Loucy (cell line): ENCODE measurements around the gene CYTH1.

Experiments
- H2AFZ ChIP-seq: fragments of 200-600 bp; sonication (generic); 2 replicates; pipeline ENCODE4 v1.6.0; 2016; ENCODE audit warnings: antibody characterized with exemption, mild to moderate bottlenecking, low read length, moderate library complexity
- H3F3A ChIP-seq: fragments of 200-600 bp; 2 replicates; pipeline ENCODE4 v1.6.0; 2016; ENCODE audit warnings: antibody characterized with exemption, low read depth, mild to moderate bottlenecking
- H3K27me3 ChIP-seq: fragments of 200-600 bp; sonication (generic); 2 replicates; pipeline ENCODE4 v1.6.1; 2014; ENCODE audit warnings: low read length, mild to moderate bottlenecking; ENCODE audit not compliant: insufficient read depth, poor library complexity, severe bottlenecking
- H3K36me3 ChIP-seq: fragments of 200-600 bp; sonication (generic); 2 replicates; pipeline ENCODE4 v1.6.1; 2016; ENCODE audit warnings: low read length; ENCODE audit not compliant: insufficient read depth
- H3K4me1 ChIP-seq: fragments of 200-600 bp; sonication (generic); 2 replicates; pipeline ENCODE4 v1.5.1; 2014; ENCODE audit warnings: low read length, mild to moderate bottlenecking; ENCODE audit not compliant: insufficient read depth, poor library complexity, severe bottlenecking
- H3K4me2 ChIP-seq: fragments of 200-600 bp; sonication (generic); 2 replicates; pipeline ENCODE4 v1.6.0; 2014; ENCODE audit warnings: antibody characterized with exemption, low read length, low read depth, mild to moderate bottlenecking; ENCODE audit not compliant: poor library complexity, severe bottlenecking
- H3K4me3 ChIP-seq: fragments of 200-600 bp; sonication (generic); 2 replicates; pipeline ENCODE4 v1.5.1; 2014; ENCODE audit warnings: low read length, mild to moderate bottlenecking, mixed read lengths; ENCODE audit not compliant: poor library complexity, severe bottlenecking
- H3K79me2 ChIP-seq: fragments of 200-600 bp; sonication (generic); 2 replicates; pipeline ENCODE4 v1.6.1; 2014; ENCODE audit warnings: low read length; ENCODE audit not compliant: insufficient read depth
- H3K9ac ChIP-seq: fragments of 200-600 bp; sonication (generic); 2 replicates; pipeline ENCODE4 v1.6.0; 2014; ENCODE audit warnings: mild to moderate bottlenecking, low read depth, low read length, moderate library complexity; ENCODE audit not compliant: poor library complexity, severe bottlenecking
- H3K9me2 ChIP-seq: fragments of 200-600 bp; sonication (generic); replicated peaks from 2 replicates; pipeline ENCODE4 v1.6.1; 2016; ENCODE audit warnings: low read depth, low read length, mixed read lengths
- H3K9me3 ChIP-seq: fragments of 200-600 bp; sonication (generic); 2 replicates; pipeline ENCODE4 v1.6.1; 2014; ENCODE audit warnings: mild to moderate bottlenecking, antibody characterized with exemption, low read length, low read depth; ENCODE audit not compliant: insufficient read depth
- H4K20me1 ChIP-seq: fragments of 200-600 bp; sonication (generic); 2 replicates; pipeline ENCODE4 v1.6.0; 2014; ENCODE audit warnings: antibody characterized with exemption, low read length, mild to moderate bottlenecking; ENCODE audit not compliant: insufficient read depth, poor library complexity, severe bottlenecking
- CTCF ChIP-seq: fragments of 200-600 bp; sonication (generic); conservative IDR thresholded peaks from 2 replicates; pipeline ENCODE4 v1.5.1; 2014; ENCODE audit warnings: mild to moderate bottlenecking, antibody characterized with exemption, low read length
- EZH2phosphoT487 ChIP-seq: fragments of 200-600 bp; IDR thresholded peaks from 2 replicates; pipeline ENCODE4 v1.6.1; 2018; ENCODE audit warnings: antibody characterized with exemption, mild to moderate bottlenecking, moderate library complexity, borderline replicate concordance

CYTH1 gene

DNA sequence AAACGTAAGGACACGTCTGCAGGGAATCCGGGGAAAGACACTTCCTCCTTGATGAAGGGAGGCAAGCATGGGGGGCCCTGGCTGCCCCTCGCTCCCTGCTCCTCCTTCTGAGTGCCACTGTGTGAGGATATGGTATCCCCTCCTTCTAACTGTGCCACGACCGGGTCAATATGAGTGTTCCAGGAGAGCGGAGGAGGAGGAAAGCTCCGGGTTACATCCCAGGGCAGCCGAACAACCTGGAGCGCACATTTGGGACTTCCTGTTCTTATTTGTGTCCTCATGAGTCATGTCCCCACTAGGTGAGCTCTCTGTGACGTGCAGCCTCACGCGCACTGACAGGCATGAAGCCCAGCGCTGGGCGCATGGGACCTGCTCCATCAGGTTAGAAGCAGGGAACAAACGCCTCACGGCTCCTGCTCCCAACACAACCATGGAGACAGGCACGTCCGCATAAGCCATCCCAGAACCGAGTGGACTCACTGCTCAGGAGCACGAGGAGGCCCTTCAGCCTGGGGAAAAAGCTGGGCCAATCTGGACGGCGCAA is 112.0 kb downstream of the CYTH1 start:
- Histone ChIP-seq H3K4me3 (no peak overlapping the region), H3K4me2 (no peak overlapping the region), H2AFZ (no peak overlapping the region), H3K9me2 (no peaks in the 10 kb centered on the region), H3K4me1 (peaks cover 20% of the 10 kb centered on the region), H3K79me2 (no peaks in the 10 kb centered on the region), H3K9me3 (no peaks in the 10 kb centered on the region), H3F3A (peaks cover 11% of the 10 kb centered on the region), H4K20me1 (no peaks in the 10 kb centered on the region), H3K9ac (no peak overlapping the region), H3K27me3 (no peaks in the 10 kb centered on the region), H3K36me3 (peaks cover 29% of the 10 kb centered on the region; the same call in 1 of the 2 replicates)
- no peak for TF ChIP-seq CTCF
- no peak for TF ChIP-seq EZH2phosphoT487

DNA sequence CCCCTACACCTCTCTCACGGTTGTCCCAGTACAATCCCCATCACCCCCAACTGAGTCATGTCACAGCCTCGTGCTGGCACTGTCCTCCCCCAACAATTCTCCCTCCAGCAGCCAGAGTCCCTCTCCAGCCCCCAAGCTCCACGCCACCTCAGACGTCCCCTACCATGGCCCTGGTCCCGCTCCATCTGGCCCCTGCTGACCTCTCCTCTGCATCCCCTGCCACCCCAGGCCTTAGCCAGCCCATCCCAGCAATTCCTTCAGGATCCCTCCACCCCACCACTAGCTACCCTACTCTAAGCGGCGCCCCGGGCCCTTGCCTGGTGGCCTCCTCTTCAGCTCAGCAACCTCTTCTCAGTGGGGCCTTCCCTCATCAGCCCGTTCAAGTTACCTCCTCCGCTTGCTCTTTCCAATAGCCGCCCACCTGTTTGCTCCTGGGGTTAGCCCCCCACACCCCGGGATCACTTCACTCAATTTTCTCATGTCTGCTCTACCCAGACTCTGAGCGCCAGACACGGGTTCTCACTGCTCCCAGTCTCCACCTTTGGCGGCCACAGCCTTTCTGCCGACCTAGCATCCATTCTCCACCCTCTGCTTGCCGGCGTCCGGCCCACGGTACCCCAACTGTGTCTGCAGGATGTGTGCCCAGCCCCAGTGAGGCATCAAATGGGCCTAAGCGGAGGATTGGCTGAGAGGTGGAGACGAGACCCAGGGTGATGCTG is 112.7 kb downstream of the CYTH1 start:
- Histone ChIP-seq H3K36me3 (peaks cover 23% of the 10 kb centered on the region; the same call in 1 of the 2 replicates), H3K4me3 (no peak overlapping the region), H2AFZ (no peak overlapping the region), H3K9me2 (no peaks in the 10 kb centered on the region), H3K79me2 (no peaks in the 10 kb centered on the region), H3K9ac (no peak overlapping the region), H3K4me2 (no peak overlapping the region), H3K9me3 (no peaks in the 10 kb centered on the region), H3K4me1 (peaks cover 27% of the 10 kb centered on the region), H4K20me1 (no peaks in the 10 kb centered on the region), H3K27me3 (no peaks in the 10 kb centered on the region), H3F3A (peaks cover 11% of the 10 kb centered on the region)
- TF ChIP-seq CTCF = no peak
- no peak for TF ChIP-seq EZH2phosphoT487

- H3K4me3 ChIP-seq = no peak overlapping the region
Measured at GRCh38 chr17:78668847-78669246, 113.2 kb downstream of the CYTH1 start.

More at GRCh38 chr17:78668847-78669246, 113.2 kb downstream of the CYTH1 start:
- H3K4me2 ChIP-seq = no peak overlapping the region
- H3K36me3 ChIP-seq = peaks cover 18% of the 10 kb centered on the region; the same call in 1 of the 2 replicates
- no peaks in the 10 kb centered on the region for H3K9me2 ChIP-seq
- no peaks in the 10 kb centered on the region for H3K27me3 ChIP-seq
- H2AFZ ChIP-seq = no peak overlapping the region
- no peaks in the 10 kb centered on the region for H4K20me1 ChIP-seq
- peaks cover 11% of the 10 kb centered on the region for H3F3A ChIP-seq
- TF ChIP-seq CTCF (no peak), EZH2phosphoT487 (no peak)
- no peaks in the 10 kb centered on the region for H3K9me3 ChIP-seq
- H3K9ac ChIP-seq = no peak overlapping the region
- no peaks in the 10 kb centered on the region for H3K79me2 ChIP-seq
- H3K4me1 ChIP-seq = peaks cover 32% of the 10 kb centered on the region
